Smooth muscle cell of trachea (primary cell): ENCODE data around the gene RBMX. TPM values are rescaled to one million over a fixed set of nuclear protein-coding genes. Genes with fewer than 3 reads are reported as not detected.

Experiments
- total RNA-seq: library from RNA; depleted of rRNA; stranded (reverse); fragments of >200 nt; gene quantifications from 2 replicates; pipeline ENCODE4 v1.2.1, GENCODE V29; 2014

The RBMX gene
- 153 and 305 TPM in 2 replicates for total RNA-seq

DNA sequence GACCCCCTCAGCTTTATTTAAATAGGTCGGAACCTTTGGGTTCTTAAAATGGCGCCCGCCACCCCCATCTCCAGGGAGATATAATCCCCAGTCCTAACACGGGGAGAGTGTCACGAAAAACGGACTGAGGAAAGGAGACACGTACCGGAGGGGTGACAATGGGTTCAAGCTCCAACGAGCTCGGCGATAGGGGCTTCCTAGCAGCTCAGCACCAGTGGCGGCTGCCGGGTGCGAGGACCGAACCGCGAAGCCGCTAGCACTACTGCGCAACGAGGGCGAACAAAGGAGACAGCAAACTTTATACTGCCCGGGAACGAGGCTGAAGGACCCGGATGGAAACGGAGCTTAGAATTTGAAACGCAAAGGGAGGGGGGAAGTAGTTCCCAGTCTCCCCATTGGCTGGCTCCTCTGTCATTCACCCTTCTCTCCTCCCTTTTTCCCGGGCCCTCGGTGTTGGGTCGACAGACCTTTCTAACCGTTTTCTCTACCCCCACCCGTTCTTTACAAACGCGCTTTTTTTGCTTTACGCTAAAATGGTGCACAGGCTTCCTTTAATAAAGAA is at the start of gene RBMX:
Gene RBMX (minus strand): TSS at position 274 of the 562 bp plus-strand sequence. CDS start 1,298 bp downstream, outside the sequence.

Other genes starting within 250 kb of the RBMX start
- gene CD40LG, start 232.6 kb downstream of the RBMX start, total RNA-seq, result not detected in 2 replicates
- gene ARHGEF6, start 99.8 kb downstream of the RBMX start, total RNA-seq, result 17.2 and 19.2 TPM in 2 replicates
- not detected in 2 replicates for gene GPR101, start 153.3 kb upstream of the RBMX start, total RNA-seq